ENCODE measurements around the gene ARHGAP31. TPM values are rescaled to one million over a fixed set of nuclear protein-coding genes. Genes with fewer than 3 reads are reported as not detected.

The ARHGAP31 gene
- total and polyA plus RNA-seq, 10 of the 15 experiments (the other 5 are each of a cell fraction or from before 2014, with no cell fraction given): 0.97 to 29.8 (median 10.3) TPM

DNA sequence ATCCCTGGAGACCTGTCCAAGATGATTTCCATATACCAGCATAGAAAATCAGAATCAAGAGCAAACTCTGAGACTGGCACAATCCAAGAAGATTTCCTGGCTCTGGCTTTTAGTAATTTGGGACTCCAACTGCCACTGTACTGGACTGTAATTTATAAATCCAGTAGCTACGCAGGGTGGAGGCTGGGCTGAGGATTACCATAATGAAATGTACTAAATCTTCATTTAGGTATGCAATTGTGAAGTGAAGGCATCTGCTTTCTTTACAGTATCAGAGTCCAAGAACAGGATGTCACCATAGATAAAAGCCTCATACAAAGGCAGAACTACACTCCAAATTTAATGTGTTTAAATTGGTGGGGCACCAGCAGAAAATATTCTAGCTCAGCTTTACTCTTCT is 122.7 kb downstream of the ARHGAP31 start (continued):
- TF ChIP-seq, protein P1, sequence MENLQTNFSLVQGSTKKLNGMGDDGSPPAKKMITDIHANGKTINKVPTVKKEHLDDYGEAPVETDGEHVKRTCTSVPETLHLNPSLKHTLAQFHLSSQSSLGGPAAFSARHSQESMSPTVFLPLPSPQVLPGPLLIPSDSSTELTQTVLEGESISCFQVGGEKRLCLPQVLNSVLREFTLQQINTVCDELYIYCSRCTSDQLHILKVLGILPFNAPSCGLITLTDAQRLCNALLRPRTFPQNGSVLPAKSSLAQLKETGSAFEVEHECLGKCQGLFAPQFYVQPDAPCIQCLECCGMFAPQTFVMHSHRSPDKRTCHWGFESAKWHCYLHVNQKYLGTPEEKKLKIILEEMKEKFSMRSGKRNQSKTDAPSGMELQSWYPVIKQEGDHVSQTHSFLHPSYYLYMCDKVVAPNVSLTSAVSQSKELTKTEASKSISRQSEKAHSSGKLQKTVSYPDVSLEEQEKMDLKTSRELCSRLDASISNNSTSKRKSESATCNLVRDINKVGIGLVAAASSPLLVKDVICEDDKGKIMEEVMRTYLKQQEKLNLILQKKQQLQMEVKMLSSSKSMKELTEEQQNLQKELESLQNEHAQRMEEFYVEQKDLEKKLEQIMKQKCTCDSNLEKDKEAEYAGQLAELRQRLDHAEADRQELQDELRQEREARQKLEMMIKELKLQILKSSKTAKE (IDR thresholded peaks at IDR 0.05; ENCODE audit: low read depth, poor library complexity, severe bottlenecking): no peak
- TF ChIP-seq HCFC1 (IDR thresholded peaks at IDR 0.05; ENCODE audit: low read length) (no peak), SIX5 (IDR thresholded peaks at IDR 0.05; ENCODE audit: low read depth, low read length, severe bottlenecking) (no peak), TCF12 (IDR thresholded peaks at IDR 0.05; ENCODE audit: low read depth, low read length) (no peak), IKZF2 (IDR thresholded peaks at IDR 0.05) (no peak)
- TF ChIP-seq, protein P2, sequence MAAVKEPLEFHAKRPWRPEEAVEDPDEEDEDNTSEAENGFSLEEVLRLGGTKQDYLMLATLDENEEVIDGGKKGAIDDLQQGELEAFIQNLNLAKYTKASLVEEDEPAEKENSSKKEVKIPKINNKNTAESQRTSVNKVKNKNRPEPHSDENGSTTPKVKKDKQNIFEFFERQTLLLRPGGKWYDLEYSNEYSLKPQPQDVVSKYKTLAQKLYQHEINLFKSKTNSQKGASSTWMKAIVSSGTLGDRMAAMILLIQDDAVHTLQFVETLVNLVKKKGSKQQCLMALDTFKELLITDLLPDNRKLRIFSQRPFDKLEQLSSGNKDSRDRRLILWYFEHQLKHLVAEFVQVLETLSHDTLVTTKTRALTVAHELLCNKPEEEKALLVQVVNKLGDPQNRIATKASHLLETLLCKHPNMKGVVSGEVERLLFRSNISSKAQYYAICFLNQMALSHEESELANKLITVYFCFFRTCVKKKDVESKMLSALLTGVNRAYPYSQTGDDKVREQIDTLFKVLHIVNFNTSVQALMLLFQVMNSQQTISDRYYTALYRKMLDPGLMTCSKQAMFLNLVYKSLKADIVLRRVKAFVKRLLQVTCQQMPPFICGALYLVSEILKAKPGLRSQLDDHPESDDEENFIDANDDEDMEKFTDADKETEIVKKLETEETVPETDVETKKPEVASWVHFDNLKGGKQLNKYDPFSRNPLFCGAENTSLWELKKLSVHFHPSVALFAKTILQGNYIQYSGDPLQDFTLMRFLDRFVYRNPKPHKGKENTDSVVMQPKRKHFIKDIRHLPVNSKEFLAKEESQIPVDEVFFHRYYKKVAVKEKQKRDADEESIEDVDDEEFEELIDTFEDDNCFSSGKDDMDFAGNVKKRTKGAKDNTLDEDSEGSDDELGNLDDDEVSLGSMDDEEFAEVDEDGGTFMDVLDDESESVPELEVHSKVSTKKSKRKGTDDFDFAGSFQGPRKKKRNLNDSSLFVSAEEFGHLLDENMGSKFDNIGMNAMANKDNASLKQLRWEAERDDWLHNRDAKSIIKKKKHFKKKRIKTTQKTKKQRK (IDR thresholded peaks at IDR 0.05; ENCODE audit: low read depth, low read length): no peak
- TF ChIP-seq, protein P3, sequence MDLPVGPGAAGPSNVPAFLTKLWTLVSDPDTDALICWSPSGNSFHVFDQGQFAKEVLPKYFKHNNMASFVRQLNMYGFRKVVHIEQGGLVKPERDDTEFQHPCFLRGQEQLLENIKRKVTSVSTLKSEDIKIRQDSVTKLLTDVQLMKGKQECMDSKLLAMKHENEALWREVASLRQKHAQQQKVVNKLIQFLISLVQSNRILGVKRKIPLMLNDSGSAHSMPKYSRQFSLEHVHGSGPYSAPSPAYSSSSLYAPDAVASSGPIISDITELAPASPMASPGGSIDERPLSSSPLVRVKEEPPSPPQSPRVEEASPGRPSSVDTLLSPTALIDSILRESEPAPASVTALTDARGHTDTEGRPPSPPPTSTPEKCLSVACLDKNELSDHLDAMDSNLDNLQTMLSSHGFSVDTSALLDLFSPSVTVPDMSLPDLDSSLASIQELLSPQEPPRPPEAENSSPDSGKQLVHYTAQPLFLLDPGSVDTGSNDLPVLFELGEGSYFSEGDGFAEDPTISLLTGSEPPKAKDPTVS (IDR thresholded peaks at IDR 0.05; ENCODE audit: low read depth, low read length): no peak
